Small intestine (tissue), 7 donors: ENCODE results near the gene HOXD12. TPM values are rescaled to one million over a fixed set of nuclear protein-coding genes. Genes with fewer than 3 reads are reported as not detected.

Experiments used
- DNase-seq, 2 donors: peaks; one replicate each; pipeline versions ENCODE4 v3.0.0 to v3.0.0-alpha.2; 2013
- FAIRE-seq: peaks from 2 replicates; lab custom pipeline; 2012; peaks lifted over from hg19 to GRCh38; lab: Jason Lieb, UNC
- H3K27ac ChIP-seq, 3 donors: one replicate each; pipeline ENCODE4 v1.5.1; 2013; ENCODE audit warnings: low read length in 2 of 3, mild to moderate bottlenecking in 2 of 3, control low read depth in 1 of 3, inconsistent platforms in 1 of 3, low read depth in 1 of 3, moderate library complexity in 1 of 3
- H3K27me3 ChIP-seq, 3 donors: one replicate each; pipeline ENCODE4 v1.6.1; 2013; ENCODE audit warnings: low read length in 3 of 3, inconsistent platforms in 1 of 3; ENCODE audit not compliant: control insufficient read depth in 3 of 3, insufficient read depth in 3 of 3
- H3K36me3 ChIP-seq, 3 donors: one replicate each; pipeline ENCODE4 v1.6.1; 2013; ENCODE audit warnings: low read length in 3 of 3, inconsistent platforms in 1 of 3, low read depth in 1 of 3, mild to moderate bottlenecking in 1 of 3, moderate library complexity in 1 of 3; ENCODE audit not compliant: control insufficient read depth in 3 of 3, insufficient read depth in 2 of 3
- H3K4me1 ChIP-seq, 3 donors: one replicate each; pipeline ENCODE4 v1.6.1; 2013; ENCODE audit warnings: low read length in 2 of 3, inconsistent platforms in 1 of 3, low read depth in 1 of 3, mild to moderate bottlenecking in 1 of 3, moderate library complexity in 1 of 3; ENCODE audit not compliant: control insufficient read depth in 3 of 3, insufficient read depth in 2 of 3
- H3K4me3 ChIP-seq, 3 donors: one replicate each; pipeline ENCODE4 v1.5.1; 2013; ENCODE audit warnings: low read length in 3 of 3, control low read depth in 1 of 3, inconsistent platforms in 1 of 3, low read depth in 1 of 3, mild to moderate bottlenecking in 1 of 3, moderate library complexity in 1 of 3
- H3K9me3 ChIP-seq, 2 donors: one replicate each; pipeline ENCODE4 v1.6.1; 2013; ENCODE audit warnings: low read depth in 1 of 2, low read length in 1 of 2; ENCODE audit not compliant: control insufficient read depth in 2 of 2, insufficient read depth in 1 of 2
- WGBS, 3 donors: extraction: QIAGEN DNeasy Blood & Tissue Kit; methylation state at CpG; one replicate each; pipeline ENCODE4 v1.1.7; 2013; 5-methylcytosine and 5-hydroxymethylcytosine counted together
- polyA plus RNA-seq, 4 donors: library from polyadenylated mRNA; stranded (reverse) in 3 of 4; unstranded in 1 of 4; fragments of 200-250 nt in 3 of 4; fragments of 120-200 nt in 1 of 4; gene quantifications; one replicate each; pipeline versions ENCODE4 v1.2.1 to v1.2.3, GENCODE V29; 2013
- donor health status: healthy with polysubstance abuse.
- donor health status: control.
- donor health status: control.
- donor health status: Bipolar disorder and iron deficiency.
- donor health status: healthy.

Gene HOXD12
- polyA plus RNA-seq, 4 donors = not detected

GRCh38 chr2:176149939-176150583 is 50.5 kb downstream of the HOXD12 start:
- 13 to 35% (median 19%) methylated on average over 24 of the region's 24 CpGs for WGBS, 3 donors
- no peak for FAIRE-seq
- peaks cover 13 to 96% (median 66%) of the 10 kb centered on the region in 3 donors for H3K27me3 ChIP-seq
- peaks cover 0 to 6% (median 0%) of the 10 kb centered on the region in 3 donors for H3K36me3 ChIP-seq
- no peaks in the 10 kb centered on the region for H3K4me1 ChIP-seq
- H3K9me3 ChIP-seq = no peaks in the 10 kb centered on the region
- H3K4me3 ChIP-seq = no peak overlapping the region
- DNase-seq = no peak
- no peak overlapping the region for H3K27ac ChIP-seq

DNA sequence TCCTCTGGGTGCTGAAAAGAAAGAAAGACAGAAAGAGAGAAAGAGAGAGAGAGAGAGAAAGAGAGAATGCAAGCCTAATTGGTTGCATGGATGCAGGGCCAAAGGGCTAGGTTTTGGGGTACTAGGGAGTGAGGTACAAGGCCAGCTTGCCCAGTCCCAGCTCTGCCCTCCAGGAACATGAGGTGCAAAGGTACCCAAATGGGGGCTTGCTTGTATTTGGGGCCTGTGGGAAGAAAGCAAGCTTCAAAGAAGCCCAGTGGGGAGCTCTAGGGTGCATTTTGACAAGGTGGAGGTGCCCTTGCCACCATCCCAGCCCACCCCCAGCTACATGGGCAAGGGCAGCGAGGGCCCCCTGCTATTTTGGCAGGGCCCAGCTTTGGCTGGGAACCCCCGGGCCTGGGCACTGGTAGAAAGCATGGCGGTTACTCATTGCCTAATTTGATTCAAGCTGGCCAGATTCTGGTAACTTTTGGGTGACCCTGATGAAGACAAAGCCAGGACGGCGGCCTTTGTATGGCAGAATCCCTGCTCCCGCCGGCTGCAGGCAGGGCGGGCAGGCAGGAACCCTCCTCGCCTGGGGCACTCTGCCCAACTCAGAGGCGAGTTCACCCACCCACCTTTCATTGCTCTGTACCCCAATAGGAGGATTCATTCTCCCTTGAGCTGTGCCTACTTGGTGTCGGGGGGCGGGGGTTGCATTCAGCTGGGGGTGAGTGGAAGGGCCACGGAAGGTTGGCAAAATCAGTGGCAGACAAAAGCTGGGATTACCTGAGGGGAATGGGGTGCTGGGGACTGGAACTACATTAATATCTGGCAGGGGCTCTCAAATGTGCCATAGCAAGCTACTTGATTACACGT is 51.2 kb downstream of the HOXD12 start:
- Histone ChIP-seq H3K27me3 (peaks cover 13 to 95% (median 65%) of the 10 kb centered on the region in 3 donors), H3K4me3 (no peak overlapping the region), H3K9me3 (no peaks in the 10 kb centered on the region), H3K4me1 (no peaks in the 10 kb centered on the region), H3K36me3 (peaks cover 0 to 6% (median 0%) of the 10 kb centered on the region in 3 donors), H3K27ac (no peak overlapping the region)
- DNase-seq (no peak), FAIRE-seq (no peak)
- 22 to 43% (median 23%) methylated on average over 14 of the region's 14 CpGs for WGBS, 3 donors

- Histone ChIP-seq H3K27me3 (peaks cover 13 to 94% (median 65%) of the 10 kb centered on the region in 3 donors), H3K9me3 (no peaks in the 10 kb centered on the region), H3K27ac (no peak within 1 kb of the TSS), H3K36me3 (peaks cover 0 to 6% (median 0%) of the 10 kb centered on the region in 3 donors), H3K4me1 (no peaks in the 10 kb centered on the region), H3K4me3 (no peak within 1 kb of the TSS)
- 14 to 16% (median 16%) methylated on average over 55 of the region's 55 CpGs for WGBS, 3 donors
- FAIRE-seq = no peak
- DNase-seq = no peak
These were observed 52.1 kb downstream of the HOXD12 start, which contains the start of gene HOXD4 for GRCh38 chr2:176151442-176152287. TSS of gene HOXD4 (plus strand) at chr2:176151550. CDS start at chr2:176151634, 84 bp downstream.

Other genes starting within 250 kb of the HOXD12 start
- 10 to 100 TPM in 1 of 4 donors, 1 to 10 TPM in 3; 2.2 to 19.6 (median 5.0) TPM for gene LNPK, start 97.5 kb upstream of the HOXD12 start, polyA plus RNA-seq
- not detected for gene EVX2, start 15.8 kb upstream of the HOXD12 start, polyA plus RNA-seq
- gene HOXD13, start 7.1 kb upstream of the HOXD12 start, polyA plus RNA-seq = not detected
- not detected for gene HOXD11, start 7.5 kb downstream of the HOXD12 start, polyA plus RNA-seq
- under 1 TPM in 1 of 4 donors, not detected in 3; 0.09 TPM for gene HOXD10, start 17.0 kb downstream of the HOXD12 start, polyA plus RNA-seq
- 1 to 10 TPM in 1 of 4 donors, under 1 TPM in 2, not detected in 1; 0.27 to 1.9 (median 0.28) TPM for gene HOXD9, start 22.9 kb downstream of the HOXD12 start, polyA plus RNA-seq
- gene HOXD8, start 29.9 kb downstream of the HOXD12 start, polyA plus RNA-seq = 1 to 10 TPM in 3 of 4 donors, under 1 TPM in 1; 0.89 to 7.3 (median 3.6) TPM
- 10 to 100 TPM in 1 of 4 donors, under 1 TPM in 1, not detected in 2; 0.97 to 14.7 TPM for gene HOXD4, start 51.8 kb downstream of the HOXD12 start, polyA plus RNA-seq
- 1 to 10 TPM in 1 of 4 donors, under 1 TPM in 1, not detected in 2; 0.98 to 5.2 TPM for gene HOXD3, start 57.5 kb downstream of the HOXD12 start, polyA plus RNA-seq
- gene HOXD1, start 88.9 kb downstream of the HOXD12 start, polyA plus RNA-seq = 1 to 10 TPM in 1 of 4 donors, under 1 TPM in 1, not detected in 2; 1.00 to 8.2 TPM
- 10 to 100 TPM; 28.1 to 53.7 (median 40.7) TPM for gene MTX2, start 169.6 kb downstream of the HOXD12 start, polyA plus RNA-seq